Measurements from ENCODE around the gene BCL3. TPM values are rescaled to one million over a fixed set of nuclear protein-coding genes. Genes with fewer than 3 reads are reported as not detected.

The BCL3 gene
- total RNA-seq, 1 experiment from 2014 or later, result 7.8 TPM

DNA sequence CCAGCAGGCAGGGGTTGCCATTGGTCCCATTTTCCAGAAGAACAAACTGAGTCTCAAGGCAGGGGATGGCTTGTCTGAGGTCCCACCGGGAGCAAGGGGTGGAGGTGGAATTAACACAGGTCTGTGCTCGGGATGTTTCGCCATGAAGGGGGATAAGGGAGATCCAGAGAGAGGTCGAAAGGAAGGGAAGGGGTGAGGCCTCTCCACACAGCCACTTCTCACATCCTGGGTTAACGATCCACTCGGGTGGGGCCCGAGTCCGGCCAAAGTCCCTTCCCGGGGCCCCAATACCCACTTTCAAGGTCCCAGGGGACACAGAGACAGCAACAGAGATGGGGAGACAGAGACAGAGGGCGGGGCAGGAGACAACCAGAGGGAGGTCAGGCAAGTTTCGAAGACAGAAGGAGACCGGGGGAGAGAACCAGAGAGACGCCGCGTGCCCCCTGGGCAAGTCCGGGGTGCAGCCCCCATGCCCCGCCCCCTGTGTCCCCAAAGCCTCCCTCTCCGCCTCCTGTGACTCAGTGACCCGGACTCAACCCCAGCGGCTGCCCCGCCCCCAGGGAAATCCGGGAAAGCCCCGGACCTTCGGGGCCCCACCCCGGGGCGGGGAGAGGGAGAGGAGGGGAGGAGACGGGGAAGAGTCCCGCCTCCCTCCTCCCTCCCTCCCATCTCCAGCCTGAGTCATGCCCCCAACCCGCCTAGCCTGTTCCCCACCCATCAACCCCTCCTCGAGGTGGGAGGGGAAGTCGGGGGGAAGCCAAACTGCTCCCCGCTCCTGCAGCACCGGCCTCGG, 1.4 kb upstream of the BCL3 start:
- TF ChIP-seq, protein P1, sequence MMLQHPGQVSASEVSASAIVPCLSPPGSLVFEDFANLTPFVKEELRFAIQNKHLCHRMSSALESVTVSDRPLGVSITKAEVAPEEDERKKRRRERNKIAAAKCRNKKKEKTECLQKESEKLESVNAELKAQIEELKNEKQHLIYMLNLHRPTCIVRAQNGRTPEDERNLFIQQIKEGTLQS (CRISPR knock-in tag; conservative IDR thresholded peaks at IDR 0.05), result no peak
- TF ChIP-seq HMGA2 (CRISPR knock-in tag; IDR thresholded peaks at IDR 0.05), result no peak
- TF ChIP-seq, protein P2, sequence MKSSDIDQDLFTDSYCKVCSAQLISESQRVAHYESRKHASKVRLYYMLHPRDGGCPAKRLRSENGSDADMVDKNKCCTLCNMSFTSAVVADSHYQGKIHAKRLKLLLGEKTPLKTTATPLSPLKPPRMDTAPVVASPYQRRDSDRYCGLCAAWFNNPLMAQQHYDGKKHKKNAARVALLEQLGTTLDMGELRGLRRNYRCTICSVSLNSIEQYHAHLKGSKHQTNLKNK (CRISPR knock-in tag; IDR thresholded peaks at IDR 0.05), result no peak
- TF ChIP-seq PRRX2 (CRISPR knock-in tag; IDR thresholded peaks at IDR 0.05), result no peak
- no peak for TF ChIP-seq NFYB (CRISPR knock-in tag; conservative IDR thresholded peaks at IDR 0.05; ENCODE audit: low read depth)
- TF ChIP-seq FOXP1 (CRISPR knock-in tag; IDR thresholded peaks at IDR 0.05; ENCODE audit: borderline replicate concordance), result no peak
- TF ChIP-seq, protein P3, sequence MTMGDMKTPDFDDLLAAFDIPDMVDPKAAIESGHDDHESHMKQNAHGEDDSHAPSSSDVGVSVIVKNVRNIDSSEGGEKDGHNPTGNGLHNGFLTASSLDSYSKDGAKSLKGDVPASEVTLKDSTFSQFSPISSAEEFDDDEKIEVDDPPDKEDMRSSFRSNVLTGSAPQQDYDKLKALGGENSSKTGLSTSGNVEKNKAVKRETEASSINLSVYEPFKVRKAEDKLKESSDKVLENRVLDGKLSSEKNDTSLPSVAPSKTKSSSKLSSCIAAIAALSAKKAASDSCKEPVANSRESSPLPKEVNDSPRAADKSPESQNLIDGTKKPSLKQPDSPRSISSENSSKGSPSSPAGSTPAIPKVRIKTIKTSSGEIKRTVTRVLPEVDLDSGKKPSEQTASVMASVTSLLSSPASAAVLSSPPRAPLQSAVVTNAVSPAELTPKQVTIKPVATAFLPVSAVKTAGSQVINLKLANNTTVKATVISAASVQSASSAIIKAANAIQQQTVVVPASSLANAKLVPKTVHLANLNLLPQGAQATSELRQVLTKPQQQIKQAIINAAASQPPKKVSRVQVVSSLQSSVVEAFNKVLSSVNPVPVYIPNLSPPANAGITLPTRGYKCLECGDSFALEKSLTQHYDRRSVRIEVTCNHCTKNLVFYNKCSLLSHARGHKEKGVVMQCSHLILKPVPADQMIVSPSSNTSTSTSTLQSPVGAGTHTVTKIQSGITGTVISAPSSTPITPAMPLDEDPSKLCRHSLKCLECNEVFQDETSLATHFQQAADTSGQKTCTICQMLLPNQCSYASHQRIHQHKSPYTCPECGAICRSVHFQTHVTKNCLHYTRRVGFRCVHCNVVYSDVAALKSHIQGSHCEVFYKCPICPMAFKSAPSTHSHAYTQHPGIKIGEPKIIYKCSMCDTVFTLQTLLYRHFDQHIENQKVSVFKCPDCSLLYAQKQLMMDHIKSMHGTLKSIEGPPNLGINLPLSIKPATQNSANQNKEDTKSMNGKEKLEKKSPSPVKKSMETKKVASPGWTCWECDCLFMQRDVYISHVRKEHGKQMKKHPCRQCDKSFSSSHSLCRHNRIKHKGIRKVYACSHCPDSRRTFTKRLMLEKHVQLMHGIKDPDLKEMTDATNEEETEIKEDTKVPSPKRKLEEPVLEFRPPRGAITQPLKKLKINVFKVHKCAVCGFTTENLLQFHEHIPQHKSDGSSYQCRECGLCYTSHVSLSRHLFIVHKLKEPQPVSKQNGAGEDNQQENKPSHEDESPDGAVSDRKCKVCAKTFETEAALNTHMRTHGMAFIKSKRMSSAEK (CRISPR knock-in tag; IDR thresholded peaks at IDR 0.05; ENCODE audit: borderline replicate concordance), result no peak
- TF ChIP-seq, protein P4, sequence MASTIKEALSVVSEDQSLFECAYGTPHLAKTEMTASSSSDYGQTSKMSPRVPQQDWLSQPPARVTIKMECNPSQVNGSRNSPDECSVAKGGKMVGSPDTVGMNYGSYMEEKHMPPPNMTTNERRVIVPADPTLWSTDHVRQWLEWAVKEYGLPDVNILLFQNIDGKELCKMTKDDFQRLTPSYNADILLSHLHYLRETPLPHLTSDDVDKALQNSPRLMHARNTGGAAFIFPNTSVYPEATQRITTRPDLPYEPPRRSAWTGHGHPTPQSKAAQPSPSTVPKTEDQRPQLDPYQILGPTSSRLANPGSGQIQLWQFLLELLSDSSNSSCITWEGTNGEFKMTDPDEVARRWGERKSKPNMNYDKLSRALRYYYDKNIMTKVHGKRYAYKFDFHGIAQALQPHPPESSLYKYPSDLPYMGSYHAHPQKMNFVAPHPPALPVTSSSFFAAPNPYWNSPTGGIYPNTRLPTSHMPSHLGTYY (CRISPR knock-in tag; IDR thresholded peaks at IDR 0.05), result no peak
- TF ChIP-seq, protein P5, sequence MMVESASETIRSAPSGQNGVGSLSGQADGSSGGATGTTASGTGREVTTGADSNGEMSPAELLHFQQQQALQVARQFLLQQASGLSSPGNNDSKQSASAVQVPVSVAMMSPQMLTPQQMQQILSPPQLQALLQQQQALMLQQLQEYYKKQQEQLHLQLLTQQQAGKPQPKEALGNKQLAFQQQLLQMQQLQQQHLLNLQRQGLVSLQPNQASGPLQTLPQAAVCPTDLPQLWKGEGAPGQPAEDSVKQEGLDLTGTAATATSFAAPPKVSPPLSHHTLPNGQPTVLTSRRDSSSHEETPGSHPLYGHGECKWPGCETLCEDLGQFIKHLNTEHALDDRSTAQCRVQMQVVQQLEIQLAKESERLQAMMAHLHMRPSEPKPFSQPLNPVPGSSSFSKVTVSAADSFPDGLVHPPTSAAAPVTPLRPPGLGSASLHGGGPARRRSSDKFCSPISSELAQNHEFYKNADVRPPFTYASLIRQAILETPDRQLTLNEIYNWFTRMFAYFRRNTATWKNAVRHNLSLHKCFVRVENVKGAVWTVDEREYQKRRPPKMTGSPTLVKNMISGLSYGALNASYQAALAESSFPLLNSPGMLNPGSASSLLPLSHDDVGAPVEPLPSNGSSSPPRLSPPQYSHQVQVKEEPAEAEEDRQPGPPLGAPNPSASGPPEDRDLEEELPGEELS (CRISPR knock-in tag; IDR thresholded peaks at IDR 0.05), result 0 out of 2 replicates have a peak, but pooled peaks have one; percentile 23
- TF ChIP-seq ETV6 (CRISPR knock-in tag; IDR thresholded peaks at IDR 0.05), result 0 out of 2 replicates have a peak, but pooled peaks have one; percentile 18
- TF ChIP-seq ZNF263 (CRISPR knock-in tag; IDR thresholded peaks at IDR 0.05; ENCODE audit: low read depth), result no peak
- TF ChIP-seq NFATC4 (CRISPR knock-in tag; IDR thresholded peaks at IDR 0.05), result no peak
- peak; percentile 43; the same call in 1 of the 2 replicates for TF ChIP-seq SP1 (CRISPR knock-in tag; conservative IDR thresholded peaks at IDR 0.05)
- TF ChIP-seq, protein P6, sequence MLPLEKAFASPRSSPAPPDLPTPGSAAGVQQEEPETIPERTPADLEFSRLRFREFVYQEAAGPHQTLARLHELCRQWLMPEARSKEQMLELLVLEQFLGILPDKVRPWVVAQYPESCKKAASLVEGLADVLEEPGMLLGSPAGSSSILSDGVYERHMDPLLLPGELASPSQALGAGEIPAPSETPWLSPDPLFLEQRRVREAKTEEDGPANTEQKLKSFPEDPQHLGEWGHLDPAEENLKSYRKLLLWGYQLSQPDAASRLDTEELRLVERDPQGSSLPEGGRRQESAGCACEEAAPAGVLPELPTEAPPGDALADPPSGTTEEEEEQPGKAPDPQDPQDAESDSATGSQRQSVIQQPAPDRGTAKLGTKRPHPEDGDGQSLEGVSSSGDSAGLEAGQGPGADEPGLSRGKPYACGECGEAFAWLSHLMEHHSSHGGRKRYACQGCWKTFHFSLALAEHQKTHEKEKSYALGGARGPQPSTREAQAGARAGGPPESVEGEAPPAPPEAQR (CRISPR knock-in tag; IDR thresholded peaks at IDR 0.05), result no peak
- TF ChIP-seq, protein P7, sequence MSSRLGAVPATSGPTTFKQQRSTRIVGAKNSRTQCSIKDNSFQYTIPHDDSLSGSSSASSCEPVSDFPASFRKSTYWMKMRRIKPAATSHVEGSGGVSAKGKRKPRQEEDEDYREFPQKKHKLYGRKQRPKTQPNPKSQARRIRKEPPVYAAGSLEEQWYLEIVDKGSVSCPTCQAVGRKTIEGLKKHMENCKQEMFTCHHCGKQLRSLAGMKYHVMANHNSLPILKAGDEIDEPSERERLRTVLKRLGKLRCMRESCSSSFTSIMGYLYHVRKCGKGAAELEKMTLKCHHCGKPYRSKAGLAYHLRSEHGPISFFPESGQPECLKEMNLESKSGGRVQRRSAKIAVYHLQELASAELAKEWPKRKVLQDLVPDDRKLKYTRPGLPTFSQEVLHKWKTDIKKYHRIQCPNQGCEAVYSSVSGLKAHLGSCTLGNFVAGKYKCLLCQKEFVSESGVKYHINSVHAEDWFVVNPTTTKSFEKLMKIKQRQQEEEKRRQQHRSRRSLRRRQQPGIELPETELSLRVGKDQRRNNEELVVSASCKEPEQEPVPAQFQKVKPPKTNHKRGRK (CRISPR knock-in tag; IDR thresholded peaks at IDR 0.05; ENCODE audit: borderline replicate concordance), result no peak
- TF ChIP-seq, protein P8, sequence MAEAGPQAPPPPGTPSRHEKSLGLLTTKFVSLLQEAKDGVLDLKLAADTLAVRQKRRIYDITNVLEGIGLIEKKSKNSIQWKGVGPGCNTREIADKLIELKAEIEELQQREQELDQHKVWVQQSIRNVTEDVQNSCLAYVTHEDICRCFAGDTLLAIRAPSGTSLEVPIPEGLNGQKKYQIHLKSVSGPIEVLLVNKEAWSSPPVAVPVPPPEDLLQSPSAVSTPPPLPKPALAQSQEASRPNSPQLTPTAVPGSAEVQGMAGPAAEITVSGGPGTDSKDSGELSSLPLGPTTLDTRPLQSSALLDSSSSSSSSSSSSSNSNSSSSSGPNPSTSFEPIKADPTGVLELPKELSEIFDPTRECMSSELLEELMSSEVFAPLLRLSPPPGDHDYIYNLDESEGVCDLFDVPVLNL (CRISPR knock-in tag; IDR thresholded peaks at IDR 0.05; ENCODE audit: borderline replicate concordance, low read depth), result no peak
- ChIA-PET POLR2A (no interaction called here), CTCF (interaction anchor here (1.0 kb wide), 1 partner anchor 99 kb away, joined by 5 read pairs; the partner anchor contains the start of gene NECTIN2)
- Mint-ChIP-seq H3K36me3 (no peaks in the 10 kb centered on the region), H3K27me3 (ENCODE audit: low read depth) (peaks cover 70% of the 10 kb centered on the region), H3K4me1 (peaks cover 13% of the 10 kb centered on the region), H3K9me3 (no peaks in the 10 kb centered on the region), H3K4me3 (peak overlapping the region; percentile 86), H3K27ac (no peak overlapping the region)
- ATAC-seq, result peak; percentile 87
- DNase-seq (ENCODE audit: low spot score), result peak; percentile 84

All from WTC11 (cell line).